Cardiac fibroblast (primary cell): ENCODE results near the gene GULP1.

ENCODE experiments used
- DNase-seq, 2 donors: peaks; one replicate each; pipeline versions ENCODE4 v3.0.0 to v3.0.0-alpha.2; 2010; ENCODE audit warnings: low read depth in 2 of 2
- H3K4me3 ChIP-seq, 2 donors: replicated peaks in 1 of 2; 1 replicate in 1 of 2; 2 replicates in 1 of 2; pipeline ENCODE4 v1.5.1; 2011; ENCODE audit warnings: low read depth in 2 of 2, low read length in 2 of 2, mild to moderate bottlenecking in 2 of 2, moderate library complexity in 1 of 2
- CTCF ChIP-seq: IDR thresholded peaks from one replicate; pipeline ENCODE4 v1.5.1; 2011; ENCODE audit warnings: low read depth, mild to moderate bottlenecking, low read length, inconsistent platforms

GULP1 gene

GRCh38 chr2:188522517-188522916 lies 230.8 kb downstream of the GULP1 start:
- TF ChIP-seq CTCF, result no peak
- DNase-seq, result peak; percentile 29 to 49
- H3K4me3 ChIP-seq, result no peak overlapping the region

GRCh38 chr2:188523919-188524318 lies 232.2 kb downstream of the GULP1 start:
- no peak overlapping the region for H3K4me3 ChIP-seq
- TF ChIP-seq CTCF, result no peak
- DNase-seq, result peak in 1 of 2 donors; percentile 52

GRCh38 chr2:188524519-188525113 lies 232.9 kb downstream of the GULP1 start:
- peak; percentile 81 to 82 for DNase-seq
- peak; percentile 66 for TF ChIP-seq CTCF
- H3K4me3 ChIP-seq, result no peak overlapping the region

- TF ChIP-seq CTCF, result no peak
- DNase-seq, result no peak
Measured at GRCh38 chr2:188526701-188527100, 235.0 kb downstream of the GULP1 start.

GRCh38 chr2:188527141-188527540 lies 235.5 kb downstream of the GULP1 start:
- TF ChIP-seq CTCF, result no peak
- DNase-seq, result peak; percentile 53 to 83
- no peak overlapping the region for H3K4me3 ChIP-seq

More at GRCh38 chr2:188526701-188527100, 235.0 kb downstream of the GULP1 start:
- no peak overlapping the region for H3K4me3 ChIP-seq

- no peak for TF ChIP-seq CTCF
- H3K4me3 ChIP-seq, result no peak overlapping the region
- DNase-seq, result no peak
Measured at GRCh38 chr2:188527581-188527993, 235.9 kb downstream of the GULP1 start.

GRCh38 chr2:188529710-188530109 lies 238.0 kb downstream of the GULP1 start:
- DNase-seq, result no peak
- TF ChIP-seq CTCF, result no peak
- H3K4me3 ChIP-seq, result no peak overlapping the region
